ENCODE results near the gene PDLIM5.

DNA sequence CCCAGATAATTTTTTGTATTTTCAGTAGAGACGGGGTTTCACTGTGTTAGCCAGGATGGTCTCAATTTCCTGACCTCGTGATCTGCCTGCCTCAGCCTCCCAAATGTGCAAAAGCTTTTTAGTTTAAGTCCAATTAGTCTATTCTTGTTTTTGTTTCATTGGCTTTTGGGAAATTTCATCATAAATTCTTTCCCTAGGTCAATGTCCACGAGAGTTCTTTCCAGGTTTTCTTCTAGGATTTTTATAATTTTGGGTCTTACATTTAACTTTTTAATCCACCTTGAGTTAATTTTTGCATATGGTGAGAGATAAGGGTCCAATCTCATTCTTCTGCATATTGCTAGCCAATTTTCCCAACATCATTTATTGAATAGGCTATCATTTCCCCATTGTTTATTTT lies 36.3 kb upstream of the PDLIM5 start:
- TF ChIP-seq CTCF (conservative IDR thresholded peaks at IDR 0.05; ENCODE audit: low read length) (no peak), EZH2phosphoT487 (IDR thresholded peaks at IDR 0.05; ENCODE audit: borderline replicate concordance, low read depth, low read length) (no peak)
